NCI-H1694 treated with DMSO at 0.1 percent for 48 hours (cell line): Measurements from ENCODE around the gene NCAN.
"Not testable (repeated sequence)": the region's sequence is repeated elsewhere in the genome, so short reads cannot be mapped to it uniquely, and the experiment has no call there.

ENCODE experiments used
- DNase-seq: peaks from one replicate; lab custom pipeline; 2025; lab: John Stamatoyannopoulos, UW

NCAN gene

DNA sequence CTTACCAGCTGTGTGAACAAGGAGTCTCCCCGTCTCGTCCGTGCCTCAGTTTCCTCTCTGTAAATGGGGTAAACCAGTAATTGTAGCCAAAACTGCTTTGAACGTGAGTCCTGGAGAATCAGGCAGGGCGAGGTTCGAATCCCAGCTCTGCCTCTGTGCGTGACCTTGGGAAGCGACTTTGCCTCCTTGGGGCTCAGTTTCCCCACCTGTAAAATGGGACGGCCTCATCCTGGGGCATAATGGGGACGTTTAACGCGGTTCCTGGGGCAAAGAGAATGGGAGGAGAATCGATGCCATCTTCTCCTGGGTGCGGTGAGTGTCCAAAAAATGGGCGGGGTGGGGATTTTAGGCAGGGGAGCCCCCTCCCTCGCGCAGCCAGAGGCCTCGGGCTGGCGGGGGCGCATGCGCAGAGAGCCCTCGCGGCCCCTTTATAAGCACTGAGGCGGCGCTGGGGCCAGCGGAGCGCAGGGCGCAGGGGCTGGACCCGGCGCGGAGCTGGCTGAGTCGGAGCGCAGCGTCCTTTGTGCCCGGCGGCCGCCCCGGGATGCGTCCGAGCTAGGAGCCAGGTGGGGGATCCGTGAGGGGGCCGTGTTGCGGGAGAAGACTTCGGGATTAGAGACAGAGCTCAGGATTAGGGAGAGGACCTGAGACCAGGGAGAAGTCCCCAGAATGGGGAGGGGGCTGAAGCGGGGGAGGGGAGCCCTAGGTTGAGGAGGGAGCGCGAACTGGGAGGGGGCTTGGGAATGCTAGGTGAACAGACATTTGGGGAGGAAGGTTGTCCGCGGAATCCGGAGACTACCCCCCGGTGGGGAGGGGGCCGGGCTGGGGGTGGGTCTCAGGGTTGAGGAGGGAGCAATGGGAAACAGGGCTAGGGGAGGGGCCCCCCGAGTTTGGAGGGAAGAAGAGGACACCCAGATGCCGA lies at the start of gene NCAN:
TSS of gene NCAN (plus strand) at position 460 of the 922 bp plus-strand sequence. CDS start 4,996 bp downstream, outside the sequence.
- peak; percentile 21 for DNase-seq

DNA sequence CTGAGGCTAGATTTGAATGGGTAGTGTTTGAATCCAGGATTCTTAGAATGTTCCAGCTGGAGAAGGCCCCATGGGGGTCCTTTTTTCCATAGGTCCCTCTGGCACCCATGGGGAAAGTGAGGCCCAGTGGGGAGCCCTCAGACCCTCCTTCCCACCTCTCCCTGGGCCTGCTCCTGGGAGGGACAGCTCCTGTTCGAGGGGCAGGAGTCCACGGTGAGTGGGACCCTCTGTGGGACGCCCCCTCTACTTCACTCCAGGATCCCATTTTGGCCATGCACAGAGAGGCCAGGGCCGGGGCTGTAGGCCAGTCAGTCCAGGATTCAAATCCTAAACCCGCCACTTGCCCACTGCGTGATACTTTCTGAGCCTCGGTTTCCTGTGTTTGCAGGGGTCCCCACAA lies 49.3 kb upstream of the NCAN start:
- DNase-seq: no peak

DNA sequence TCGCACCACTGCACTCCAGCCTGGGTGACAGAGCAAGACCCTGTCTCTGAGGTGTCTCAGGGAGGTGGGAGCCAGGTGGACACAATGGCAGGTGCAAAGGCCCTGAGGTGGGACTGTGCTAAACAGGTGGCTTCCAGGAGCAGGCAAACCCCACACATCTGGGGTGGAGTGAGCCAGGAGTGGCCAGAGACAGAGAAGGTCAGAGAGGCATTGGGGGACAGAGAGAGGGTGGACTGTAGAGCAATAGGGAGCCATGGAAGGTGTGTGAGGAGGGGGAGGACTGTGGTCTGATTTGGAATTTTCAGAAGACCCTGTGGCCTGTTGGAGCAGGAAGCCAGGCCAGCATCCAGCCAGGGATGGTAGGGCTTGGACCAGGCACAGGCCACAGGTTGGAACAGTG lies 46.4 kb upstream of the NCAN start:
- no peak for DNase-seq

DNA sequence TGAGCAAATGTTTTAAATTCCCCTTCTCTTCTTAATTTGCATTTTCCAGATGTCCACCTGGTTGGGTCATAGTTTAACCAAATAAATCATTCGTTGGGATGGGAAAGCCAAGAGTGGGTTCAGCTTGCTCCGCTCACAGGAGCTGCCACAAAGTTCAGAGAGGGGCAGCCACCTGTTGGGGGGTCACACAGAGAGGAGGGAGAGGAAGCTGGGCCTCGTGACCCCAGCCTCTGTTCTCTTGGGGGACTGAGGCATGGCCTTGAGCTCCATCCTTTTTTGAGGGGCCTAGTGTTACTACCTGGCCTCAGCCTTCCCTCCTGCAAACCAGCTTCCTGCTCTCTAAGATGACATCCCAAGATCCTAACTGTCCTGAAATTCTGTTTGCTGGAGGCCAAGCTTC lies 44.1 kb upstream of the NCAN start:
- no peak for DNase-seq

DNA sequence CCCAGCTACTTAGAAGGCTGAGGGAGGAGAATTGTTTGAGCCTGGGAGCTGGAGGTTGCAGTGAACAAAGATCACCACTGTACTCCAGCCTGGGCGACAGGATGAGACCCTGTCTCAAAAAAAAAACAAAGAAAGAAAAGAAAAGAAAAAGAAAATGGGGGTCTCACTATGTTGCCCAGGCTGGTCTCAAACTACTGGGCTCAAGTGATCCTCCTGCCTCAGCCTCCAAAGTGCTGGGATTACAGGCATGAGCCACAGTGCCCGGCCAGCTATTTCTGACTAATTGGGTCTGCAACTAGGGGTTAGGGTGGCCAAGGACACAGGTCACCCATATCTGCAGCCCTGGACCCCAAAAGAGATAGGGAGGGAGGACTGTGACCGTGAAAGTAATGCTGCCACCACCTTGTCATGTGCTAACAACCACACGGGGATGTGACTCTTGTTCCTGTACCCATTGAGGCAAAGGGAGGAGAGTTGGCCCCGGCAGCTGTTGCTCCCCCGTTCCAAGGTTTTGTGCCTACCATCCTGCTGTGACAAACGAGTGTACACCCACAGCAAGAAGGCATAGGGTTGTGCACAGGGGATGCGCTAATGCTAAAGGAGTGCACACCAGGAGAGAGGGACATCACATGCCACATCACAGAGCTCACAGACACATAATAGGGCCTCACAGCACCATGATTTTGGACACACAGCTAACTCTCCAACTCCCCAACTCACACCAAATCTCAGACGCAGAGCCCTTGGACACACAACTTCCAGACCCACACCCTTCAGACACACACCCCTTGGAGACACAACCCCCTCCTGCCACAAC lies 42.3 kb upstream of the NCAN start:
- DNase-seq: no peak

DNA sequence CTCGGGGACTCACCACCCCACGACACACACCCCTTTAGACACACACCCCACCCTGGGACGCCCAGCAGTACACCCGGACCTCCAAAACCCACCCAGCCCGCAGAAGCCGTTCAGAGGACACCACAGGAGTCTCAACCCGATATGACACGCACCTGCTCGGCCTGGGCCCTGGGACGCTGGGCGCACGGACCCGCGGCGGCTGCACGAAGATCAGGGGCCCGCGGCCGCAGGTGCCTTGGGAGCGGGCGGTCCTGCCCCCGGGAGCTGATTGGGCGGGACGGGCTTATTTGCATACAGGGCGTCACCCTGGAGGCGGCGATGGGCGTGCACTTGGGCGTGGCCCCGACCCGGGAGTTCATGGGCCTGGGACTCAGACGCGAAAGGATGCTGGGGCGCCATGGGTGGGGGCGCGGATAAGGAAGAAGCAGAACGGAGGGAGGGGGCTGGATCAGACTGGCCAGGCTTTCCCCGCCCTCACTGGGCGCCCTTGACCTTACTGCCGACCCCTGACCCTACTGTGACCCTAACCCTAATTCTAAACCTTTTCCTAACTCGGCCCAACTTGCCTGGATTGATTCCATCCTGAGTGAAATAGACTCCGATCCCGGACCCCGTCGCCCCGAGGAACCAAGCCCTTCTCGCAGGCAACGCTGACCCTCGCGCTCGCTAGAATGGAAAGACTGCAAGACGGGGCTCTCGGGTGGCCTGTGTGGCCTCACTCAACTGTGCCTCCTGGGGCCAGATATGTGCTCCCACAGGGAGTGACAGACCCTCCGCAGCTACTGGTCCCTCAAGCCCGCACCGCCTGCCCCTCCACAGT lies 41.5 kb upstream of the NCAN start, which contains the start of gene MEF2B:
TSS of gene MEF2B (minus strand) at position 211 of the 820 bp plus-strand sequence. CDS start 19,528 bp downstream, outside the sequence.
- no peak for DNase-seq

DNA sequence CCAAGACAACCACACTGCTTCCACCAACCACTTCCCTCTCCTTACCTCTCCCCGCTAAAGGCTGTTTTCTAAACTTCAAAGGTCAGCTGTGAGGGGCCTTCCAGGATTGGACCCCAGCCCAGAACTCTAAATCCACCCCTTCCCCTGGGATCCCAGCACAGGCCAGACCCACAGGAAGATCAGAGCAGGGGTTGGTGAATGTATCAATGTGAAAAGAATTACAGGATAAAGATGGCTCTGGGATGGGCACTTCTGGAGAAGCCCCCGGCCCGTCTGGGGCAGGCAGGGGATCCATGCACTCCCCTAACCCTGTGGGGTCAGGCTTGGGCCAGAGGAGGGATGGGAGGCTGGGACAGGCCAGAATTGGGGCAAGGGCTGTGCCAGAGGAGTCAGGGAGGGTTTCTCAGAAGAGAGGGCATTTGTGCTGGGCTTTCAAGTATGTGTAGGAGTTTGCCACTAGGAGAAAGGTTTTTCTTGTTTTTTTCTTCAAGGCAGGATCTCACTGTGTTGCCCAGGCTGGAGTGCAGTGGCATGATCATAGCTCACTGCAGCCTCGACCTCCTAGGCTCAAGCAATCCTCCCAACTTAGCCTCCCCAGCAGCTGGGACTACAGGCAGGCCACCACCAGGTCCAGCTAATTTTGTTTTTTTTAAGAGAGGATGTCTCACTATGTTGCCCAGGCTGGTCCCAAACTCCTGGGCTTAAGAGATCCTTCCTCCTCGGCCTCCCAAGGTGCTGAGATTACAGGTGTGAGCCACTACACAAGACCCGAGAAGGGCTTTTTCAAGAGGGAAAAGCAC lies 40.7 kb upstream of the NCAN start:
- DNase-seq: no peak

DNA sequence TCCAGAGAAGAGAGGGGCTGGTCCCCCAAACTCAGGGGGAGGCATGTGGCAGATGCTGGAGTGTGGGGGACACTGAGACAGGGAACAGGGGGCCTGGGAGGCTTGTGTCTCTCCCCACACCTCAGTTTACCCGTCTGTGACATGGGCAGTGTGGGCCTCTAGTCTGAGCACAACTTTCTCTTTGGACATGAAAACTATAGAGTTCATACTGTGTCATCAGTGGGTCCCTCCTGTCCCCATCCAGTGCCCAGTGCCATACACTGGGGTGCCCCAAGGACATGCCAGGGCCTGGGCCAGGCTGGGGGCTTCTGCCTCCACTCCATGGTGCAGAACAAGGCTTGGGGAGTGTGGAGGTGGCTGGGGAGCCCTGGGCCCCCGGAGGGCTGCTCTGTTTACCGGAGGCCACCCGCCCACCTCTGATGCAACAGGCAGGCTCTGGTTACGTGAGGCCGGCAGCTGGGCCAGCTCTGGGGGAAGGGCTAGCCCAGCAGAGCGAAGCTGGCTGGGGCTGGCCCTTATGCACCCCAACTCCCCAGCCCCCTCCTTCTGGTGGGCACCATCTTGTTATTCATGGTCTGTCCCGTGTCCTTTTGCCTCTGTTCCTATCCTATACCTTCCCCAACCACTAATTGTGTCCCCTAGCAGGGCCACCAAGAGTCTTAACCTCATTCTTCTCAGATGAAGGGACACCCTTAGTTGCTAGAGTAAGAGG lies 39.8 kb upstream of the NCAN start:
- no peak for DNase-seq

DNA sequence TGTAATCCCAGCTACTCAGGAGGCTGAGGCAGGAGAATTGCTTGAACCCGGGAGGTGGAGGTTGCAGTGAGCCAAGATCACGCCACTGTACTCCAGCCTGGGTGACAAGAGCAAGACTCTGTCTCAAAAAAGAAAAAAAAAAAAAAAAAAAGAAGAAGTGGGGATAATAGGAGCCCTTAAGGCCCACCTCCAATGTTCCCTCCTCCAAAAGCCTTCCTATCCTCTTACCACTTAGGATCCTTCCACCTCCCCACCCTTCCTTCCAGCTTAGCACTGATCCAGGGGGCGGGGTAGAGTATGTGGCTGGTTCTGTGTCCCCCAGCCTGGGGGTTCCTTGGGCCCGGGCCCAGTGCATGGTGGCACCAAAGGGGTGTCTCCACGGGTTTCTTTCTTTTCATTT lies 38.5 kb upstream of the NCAN start:
- DNase-seq: not testable (repeated sequence)

DNA sequence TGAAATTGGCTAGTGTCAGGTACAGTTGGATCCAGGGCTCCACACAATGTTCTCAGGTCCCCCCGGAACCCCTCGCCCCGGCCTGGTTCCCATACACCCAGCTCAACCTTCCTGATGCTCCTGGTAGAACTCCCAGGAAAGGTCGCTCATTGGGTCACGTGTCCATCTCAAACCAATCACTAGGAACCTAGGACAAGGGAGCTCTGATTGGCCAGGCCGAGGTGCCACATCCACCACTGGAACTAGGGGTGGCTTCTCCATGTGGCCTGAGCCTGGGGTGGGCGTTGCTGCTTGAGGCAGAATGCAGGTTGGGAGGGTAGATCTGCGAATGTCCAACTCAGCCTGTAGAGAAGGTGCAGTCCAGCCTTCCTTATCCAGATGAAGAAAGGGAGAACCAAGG lies 34.8 kb upstream of the NCAN start:
- no peak for DNase-seq

DNA sequence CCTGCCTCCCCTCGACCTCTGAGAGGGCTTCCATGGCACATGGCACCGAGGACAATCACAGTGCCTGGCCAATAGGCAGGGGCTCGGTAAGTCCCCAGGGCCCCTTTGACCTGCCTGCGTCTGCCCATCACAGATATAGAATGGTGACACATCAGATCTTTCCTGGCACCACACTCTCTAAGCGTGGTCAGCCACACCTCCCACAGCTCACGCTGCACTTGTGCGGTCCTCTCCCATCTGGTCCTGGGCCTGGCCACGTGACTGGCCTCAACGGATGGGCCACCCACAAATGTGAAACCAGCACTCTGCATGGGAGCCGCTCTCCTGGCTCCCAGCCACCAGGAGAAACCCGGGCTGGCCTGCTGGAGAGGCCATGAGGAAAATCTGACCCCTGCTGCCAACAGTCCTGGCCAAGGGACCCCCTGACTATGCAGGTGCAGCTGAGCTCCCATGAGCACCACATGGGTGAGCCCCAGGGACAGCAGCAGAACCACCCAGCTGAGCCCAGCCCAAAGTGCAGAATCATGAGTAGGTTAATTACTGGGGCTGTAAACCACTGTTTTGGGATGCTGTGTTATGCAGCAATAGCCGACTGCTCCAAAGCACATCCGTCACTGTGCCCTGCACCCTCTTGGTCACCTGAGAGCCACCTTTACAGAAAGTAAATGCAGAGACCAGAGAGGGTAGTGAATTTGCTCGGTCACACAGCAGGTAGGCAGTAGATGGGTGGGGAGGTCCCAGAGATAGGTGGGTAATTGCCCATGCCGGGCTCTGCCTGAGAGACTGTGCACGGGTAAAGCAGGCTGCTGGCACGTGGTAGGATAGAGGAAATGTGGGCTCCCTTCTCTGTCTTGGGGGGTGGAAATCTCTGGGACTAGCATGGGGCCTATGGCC lies 32.0 kb upstream of the NCAN start:
- DNase-seq: no peak

DNA sequence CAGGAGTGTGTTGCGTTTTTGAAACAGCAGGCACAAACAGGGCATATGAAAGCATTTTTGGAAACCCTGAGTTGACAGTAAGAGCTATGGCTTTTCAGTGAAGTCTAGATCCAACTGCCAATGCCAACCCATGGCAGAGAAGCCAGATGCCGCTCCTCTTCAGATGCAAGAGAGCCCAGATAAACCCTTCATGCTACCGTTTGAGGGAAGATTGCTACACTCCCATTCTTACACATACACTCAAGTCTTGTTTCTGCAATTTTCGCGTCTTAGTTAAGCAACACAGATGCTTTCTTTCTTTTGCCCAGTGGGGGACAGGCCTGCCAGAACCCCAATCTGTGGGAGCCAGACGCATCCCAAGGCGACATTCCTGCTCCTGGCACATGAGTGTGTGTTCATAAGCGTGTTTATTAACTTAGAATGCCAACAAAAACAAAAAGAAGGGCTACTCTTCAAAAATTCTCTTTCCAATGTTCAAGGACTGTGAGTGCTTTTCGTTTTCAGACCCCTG lies 30.2 kb upstream of the NCAN start:
- no peak for DNase-seq

DNA sequence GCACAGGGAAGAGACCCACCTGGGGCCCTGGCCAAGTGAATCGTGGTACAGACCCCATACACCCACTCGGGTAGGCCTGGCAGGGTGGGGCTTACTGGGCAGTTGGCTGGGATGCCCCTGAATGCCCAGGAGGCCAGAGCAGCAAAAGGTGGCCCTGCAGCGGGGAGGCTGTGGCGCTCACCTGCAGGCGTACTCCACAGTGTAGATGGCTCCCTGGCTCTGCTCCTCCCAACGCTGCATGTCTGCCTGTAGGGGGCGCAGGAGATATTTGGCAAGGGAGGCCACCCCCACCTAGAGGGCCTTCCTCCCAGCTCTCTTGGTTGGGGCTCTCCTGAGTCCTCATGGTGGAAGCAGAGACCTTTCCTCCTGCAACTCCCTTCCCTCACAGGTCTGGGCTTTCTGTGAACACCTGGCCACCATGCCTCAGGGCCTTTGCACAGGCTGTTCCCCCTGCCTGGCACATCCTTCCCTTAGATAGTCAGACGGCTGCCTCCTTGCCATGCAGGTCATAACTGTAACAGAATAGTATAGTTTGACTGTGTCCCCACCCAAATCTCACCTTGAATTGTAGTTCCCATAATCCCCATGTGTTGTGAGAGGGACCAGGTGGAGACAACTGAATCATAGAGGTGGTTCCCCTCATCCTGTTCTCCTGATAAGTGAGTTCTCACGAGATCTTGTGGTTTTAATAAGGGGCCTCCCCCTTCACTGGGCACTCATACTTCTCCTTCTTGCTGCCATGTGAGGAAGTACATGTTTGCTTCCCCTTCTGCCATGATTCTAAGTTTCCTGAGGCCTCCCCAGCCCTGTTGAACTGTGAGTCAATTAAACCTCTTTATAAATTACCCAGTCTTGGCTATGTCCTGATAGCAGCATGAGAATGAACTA lies 25.7 kb upstream of the NCAN start:
- peak; percentile 21 for DNase-seq

DNA sequence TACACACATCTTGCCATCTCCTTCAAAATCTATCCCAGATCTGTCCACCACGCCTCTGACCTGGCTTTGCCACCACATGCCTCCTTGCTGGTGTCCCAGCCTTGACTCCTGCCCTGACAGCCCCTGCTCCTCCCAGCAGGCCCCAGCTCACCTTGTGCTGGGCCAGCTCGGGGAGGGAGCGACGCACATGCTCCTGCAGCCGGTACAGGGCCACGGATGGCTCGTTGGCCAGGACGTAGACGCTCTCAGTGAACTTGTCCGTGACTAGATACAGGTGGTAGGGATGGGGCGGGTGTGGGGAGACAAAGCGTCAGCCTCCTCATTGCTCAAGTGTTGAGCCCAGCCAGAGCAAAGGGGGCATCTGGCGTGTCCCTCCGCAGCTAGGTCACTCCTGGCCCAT lies 25.0 kb upstream of the NCAN start:
- no peak for DNase-seq

DNA sequence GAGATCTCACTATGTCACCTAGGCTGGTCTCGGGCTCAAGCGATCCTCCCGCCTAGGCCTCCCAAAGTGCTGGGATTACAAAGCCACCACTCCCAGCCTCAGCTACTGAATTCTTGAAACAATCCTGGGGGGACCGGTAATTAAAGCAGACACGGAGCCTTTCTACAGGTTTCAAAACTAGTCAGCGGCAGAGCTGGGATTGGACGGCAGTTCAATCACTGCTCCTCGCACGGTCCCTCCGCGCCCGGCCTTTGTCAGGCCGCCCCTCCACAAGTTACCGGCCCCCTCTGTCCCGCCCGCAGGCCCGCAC lies 20.0 kb upstream of the NCAN start:
- DNase-seq: no peak

DNA sequence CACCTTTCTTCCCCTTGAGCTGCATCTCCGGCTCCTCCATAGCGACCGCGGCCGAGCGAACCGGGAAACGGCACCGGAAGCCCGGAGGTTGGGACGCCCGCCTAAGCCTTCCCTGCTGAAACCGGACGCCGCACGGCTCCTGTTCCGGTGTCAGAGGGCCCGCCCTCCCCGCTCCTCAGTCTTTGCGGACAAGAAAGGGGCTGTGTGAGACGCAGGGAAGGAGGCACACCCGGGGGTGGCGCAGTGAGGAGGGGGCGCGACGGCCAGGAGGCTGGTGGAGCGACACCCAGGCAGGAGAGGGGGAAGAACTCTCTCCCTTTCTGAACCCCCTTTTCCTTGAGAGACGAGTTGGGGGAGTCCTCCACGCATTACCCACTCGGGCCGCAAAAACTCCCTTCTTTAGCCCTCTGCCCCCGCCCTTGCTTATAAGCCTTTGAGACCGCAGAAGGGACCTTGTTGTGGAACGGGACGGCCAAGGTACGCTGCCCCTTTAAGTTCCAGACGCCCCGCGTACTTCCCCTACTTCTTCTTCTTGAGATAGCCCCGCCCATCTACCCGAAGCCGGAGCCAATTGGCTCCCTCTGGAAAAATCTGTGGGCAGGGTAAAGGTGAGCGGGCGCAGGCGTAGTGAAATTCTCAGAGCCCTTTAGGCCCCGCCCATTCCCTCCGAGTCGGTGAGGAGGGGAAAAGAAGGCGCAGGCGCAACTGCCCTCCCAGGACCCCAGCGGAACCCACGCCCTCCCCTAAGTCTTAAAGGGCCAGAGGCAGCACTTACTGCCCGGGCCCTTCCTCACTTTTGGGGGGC lies 19.5 kb upstream of the NCAN start, which contains the start of the genes BORCS8 and RFXANK:
TSS of gene BORCS8 (minus strand) at position 75 of the 805 bp plus-strand sequence. CDS start at position 40, 35 bp downstream.
TSS of gene RFXANK (plus strand) at position 181 of the 805 bp plus-strand sequence. CDS start 1,689 bp downstream, outside the sequence.
- DNase-seq: peak; percentile 99

DNA sequence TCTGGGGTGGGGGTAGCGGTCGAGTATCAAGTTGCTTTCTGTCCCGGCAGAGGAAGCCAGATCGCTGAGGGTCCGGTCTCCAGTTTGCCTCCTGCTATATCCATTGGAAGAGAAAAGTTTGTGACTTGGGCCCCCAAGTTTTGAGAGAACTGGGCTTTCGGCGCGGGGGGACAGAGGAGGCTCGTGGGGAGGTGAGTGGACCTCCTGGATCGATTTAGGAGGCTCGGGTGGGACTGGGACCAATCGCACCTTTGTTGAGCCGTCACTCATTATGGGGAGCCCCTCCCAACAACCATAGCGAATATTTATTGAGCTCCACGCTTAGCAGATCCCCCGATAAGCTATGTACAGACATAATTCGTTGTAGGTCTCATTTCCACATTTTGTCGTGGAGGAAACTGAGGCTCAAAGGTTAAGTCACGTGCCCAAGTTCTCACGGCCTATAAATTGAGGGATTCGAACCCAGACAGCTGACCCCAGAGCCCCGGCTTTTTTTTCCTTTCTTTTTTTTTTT lies 18.8 kb upstream of the NCAN start:
- DNase-seq: no peak
